HG03064 (cell line): ENCODE results near the gene MGP.

Experiments used
- ATAC-seq: cut with Tn5 transposase; IDR thresholded peaks from one replicate; pipeline ENCODE4 v1.9.1; 2021; ENCODE audit warnings: low read depth; ENCODE audit not compliant: unreplicated experiment

MGP gene

GRCh38 chr12:14903386-14904098 is 17.9 kb upstream of the MGP start:
- no peak for ATAC-seq

DNA sequence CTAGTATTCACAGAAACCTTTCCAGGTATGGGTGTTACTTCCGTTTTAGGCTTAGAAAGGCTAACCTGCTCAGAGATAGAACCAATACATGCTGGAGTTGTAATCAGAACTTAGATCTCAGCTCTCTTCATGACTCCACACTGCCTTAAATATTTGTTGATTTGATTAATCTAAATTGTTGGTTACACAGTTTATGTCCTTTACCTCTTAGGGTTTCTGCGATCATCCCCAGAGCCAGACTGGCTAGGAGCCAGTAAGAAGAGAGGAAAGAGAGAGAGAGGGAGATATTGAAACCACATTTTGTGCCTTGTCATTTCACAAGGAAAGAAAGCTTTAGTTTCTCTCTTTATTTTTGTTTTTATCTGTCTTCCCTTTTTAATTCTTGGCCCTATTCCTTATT is 16.8 kb upstream of the MGP start:
- no peak for ATAC-seq

DNA sequence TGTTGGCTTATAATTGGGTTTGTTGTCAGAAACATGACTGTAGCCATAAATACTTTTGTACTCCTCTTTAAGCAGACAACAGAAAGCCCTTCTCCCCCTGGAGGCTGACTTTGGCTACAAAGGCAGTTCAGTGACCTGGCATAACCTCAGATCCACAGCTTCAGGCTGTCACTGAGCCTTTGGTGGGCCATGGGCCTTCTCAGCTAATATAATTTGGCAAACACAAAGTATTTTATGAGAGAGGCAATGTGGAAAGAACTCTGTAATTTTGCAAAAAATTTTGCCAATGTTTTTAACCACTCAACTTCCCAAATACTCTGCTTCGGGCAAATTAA is 15.5 kb upstream of the MGP start:
- no peak for ATAC-seq

- no peak for ATAC-seq
These were observed 15.0 kb upstream of the MGP start for GRCh38 chr12:14900521-14901227.

- ATAC-seq = no peak
These were observed 11.0 kb upstream of the MGP start for GRCh38 chr12:14896521-14897169.

GRCh38 chr12:14893506-14894250 is 8.0 kb upstream of the MGP start:
- ATAC-seq = no peak

DNA sequence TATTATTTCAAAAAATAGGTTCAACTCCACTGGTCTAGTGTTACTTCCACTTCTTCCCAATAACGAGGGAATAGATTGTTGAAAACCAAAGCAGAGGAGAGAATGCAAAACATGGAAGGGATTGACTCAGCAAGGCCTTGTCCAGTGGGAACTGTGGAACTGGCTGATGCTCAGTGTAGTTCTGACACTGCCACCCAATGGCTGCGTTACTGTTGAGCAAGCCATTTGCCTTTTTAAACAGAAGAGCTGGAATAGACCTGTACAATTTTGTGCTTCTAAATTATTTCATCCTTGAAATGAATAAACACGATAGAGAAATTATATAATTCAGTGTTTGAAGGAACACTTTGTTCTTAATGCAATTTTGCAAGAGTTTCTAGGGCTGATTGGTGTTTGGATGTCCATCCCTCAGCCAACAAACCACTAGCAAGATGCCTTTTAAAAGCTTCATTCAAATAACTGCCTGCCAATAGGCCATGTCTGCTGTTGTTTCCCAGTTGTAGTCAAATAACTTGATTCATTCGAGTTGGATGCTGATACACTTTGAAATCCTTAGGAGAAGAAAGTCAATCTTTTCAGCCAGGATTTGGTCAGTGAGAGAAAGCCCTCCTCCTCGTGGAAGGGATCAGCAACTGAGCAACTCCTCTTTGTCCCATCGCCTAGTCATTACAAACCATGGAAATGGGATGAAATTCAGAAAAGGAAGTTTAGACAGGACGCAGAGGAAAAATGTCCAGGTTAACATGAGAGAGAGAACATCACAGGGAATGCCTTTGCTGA is 7.3 kb upstream of the MGP start:
- no peak for ATAC-seq

GRCh38 chr12:14890701-14891100 is 5.0 kb upstream of the MGP start:
- ATAC-seq = no peak

- ATAC-seq = no peak
These were observed 617 bp upstream of the MGP start for GRCh38 chr12:14886271-14886670.

GRCh38 chr12:14884458-14884878 is 1.2 kb downstream of the MGP start:
- peak; percentile 95 for ATAC-seq

DNA sequence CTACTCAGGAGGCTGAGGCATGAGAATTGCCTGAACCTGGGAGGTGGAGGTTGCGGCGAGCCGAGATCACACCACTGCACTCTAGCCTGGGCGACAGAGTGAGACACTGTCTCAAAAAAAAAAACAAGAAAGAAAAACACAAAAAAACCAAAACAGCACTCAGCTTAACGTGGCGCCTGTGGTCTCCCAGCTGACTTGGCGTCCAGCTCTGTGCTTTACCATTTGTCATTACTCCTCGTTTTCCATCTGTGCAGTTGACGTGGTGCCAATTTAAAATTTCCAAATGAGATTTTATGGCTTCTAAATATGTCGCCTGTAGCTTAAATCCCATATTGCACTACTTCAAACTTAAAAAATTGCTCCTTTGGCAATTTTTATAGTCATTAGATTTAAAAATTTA is 2.0 kb downstream of the MGP start:
- ATAC-seq = no peak

- ATAC-seq = no peak
These were observed 4.7 kb downstream of the MGP start for GRCh38 chr12:14880890-14881453.

DNA sequence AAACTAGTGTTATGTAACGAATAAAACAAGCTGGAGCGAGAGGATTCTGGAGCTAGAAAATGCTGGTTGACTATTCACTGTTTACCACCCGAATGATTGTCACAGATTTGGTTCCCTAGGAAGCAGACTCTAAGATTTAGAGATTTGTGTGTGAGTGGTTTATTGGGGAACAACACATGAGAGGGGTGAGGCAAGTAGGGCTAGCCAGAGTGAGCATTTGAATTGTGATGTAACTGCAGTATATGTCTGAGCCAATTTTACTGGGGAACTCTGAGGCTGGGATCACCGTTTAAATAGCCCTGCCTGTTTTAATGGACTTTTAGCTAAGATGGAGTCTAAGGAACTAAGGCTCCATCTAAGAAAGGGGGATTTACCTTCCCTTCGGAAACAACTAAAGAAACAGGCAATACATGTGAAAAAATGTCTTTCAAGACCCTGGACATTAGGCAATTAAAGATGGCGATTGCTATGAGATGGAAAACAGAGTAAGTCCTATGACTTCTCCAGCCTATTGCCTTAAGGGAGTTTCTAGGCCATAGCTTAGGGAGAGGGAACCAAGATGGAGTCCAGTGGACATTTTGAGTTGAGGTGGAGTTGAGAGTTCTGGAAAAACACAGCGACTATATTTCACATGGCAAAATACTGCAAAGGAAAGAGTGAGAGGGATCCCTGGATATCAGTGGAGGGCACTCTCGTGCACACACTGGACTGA is 6.3 kb downstream of the MGP start:
- no peak for ATAC-seq

DNA sequence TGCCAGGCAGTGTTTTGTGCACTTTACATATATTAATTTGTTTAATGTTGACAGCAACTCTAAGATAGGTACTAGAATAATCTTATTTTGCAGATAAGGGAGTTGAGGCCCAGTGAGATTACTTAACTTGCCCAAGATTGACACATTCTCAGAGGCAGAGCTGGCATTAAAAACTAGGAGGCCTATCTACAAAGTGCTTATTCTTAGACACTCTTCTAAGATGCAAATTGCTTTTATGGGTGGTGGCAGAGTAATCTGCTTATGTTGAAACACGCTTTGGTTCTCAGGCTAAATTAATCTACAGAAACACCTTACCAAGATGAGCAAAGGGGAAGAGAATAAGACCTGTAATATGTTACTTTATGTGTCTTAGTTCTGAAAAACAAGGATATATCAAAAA is 7.2 kb downstream of the MGP start:
- ATAC-seq = no peak

GRCh38 chr12:14876833-14877232 is 8.8 kb downstream of the MGP start:
- ATAC-seq = no peak

DNA sequence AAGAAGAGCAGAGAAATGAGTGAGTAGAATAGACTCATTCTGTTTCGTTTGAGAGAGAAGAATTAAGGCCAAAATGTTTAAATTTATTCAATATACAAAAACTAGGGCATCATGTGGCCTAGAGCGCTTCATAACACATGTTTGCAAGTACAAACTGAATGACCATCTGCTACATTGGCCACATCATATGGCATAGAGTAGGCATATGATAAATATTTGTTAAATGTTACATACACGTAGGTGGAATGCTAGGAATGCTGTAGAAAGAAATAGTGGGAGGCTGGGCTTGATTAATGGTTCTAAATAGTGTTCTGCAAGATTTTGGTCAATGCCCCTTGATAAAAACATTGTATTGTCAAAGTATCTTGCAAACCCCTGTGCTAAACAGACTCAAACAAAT is 10.8 kb downstream of the MGP start:
- ATAC-seq = no peak

- no peak for ATAC-seq
These were observed 12.0 kb downstream of the MGP start for GRCh38 chr12:14873440-14874185.

DNA sequence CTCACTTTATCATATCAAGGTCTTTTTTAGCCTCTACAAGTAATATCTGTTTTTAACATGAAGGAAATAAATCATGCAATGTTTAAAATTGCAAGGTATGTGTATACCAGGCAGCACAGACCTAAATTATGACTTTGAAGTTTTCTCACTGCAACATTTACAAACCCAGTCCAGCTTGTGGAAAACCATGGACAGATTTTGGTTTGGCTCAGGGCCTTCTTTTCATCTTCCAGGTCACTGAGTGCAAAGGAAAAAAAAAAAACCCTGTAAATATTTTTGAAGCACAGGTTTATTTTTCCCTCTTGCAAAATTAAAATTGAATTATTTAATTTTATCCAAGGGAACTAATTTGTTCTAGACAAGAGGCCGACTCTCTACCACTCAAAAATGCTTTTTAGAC is 13.8 kb downstream of the MGP start:
- no peak for ATAC-seq

GRCh38 chr12:14871247-14871646 is 14.4 kb downstream of the MGP start:
- ATAC-seq = no peak
